ENCODE data around the gene VAT1L.

The VAT1L gene

GRCh38 chr16:77873066-77873465 lies 84.7 kb downstream of the VAT1L start:
- DNase-seq = no peak

GRCh38 chr16:77874347-77874746 lies 86.0 kb downstream of the VAT1L start:
- no peak for DNase-seq

- DNase-seq = no peak
These were observed 88.4 kb downstream of the VAT1L start for GRCh38 chr16:77876776-77877175.

GRCh38 chr16:77877712-77878347 lies 89.5 kb downstream of the VAT1L start:
- DNase-seq = no peak

- DNase-seq = peak; percentile 13
These were observed 93.1 kb downstream of the VAT1L start for GRCh38 chr16:77881355-77882030.

GRCh38 chr16:77882358-77882757 lies 94.0 kb downstream of the VAT1L start:
- DNase-seq = no peak

- DNase-seq = no peak
These were observed 97.4 kb downstream of the VAT1L start for GRCh38 chr16:77885571-77886295.

GRCh38 chr16:77888871-77889270 lies 100.5 kb downstream of the VAT1L start:
- DNase-seq = no peak

GRCh38 chr16:77890075-77890474 lies 101.7 kb downstream of the VAT1L start:
- DNase-seq = no peak

GRCh38 chr16:77894162-77894561 lies 105.8 kb downstream of the VAT1L start:
- DNase-seq = no peak

GRCh38 chr16:77895962-77896361 lies 107.6 kb downstream of the VAT1L start:
- no peak for DNase-seq

GRCh38 chr16:77896415-77897128 lies 108.2 kb downstream of the VAT1L start:
- DNase-seq = peak; percentile 45

- no peak for DNase-seq
These were observed 108.7 kb downstream of the VAT1L start for GRCh38 chr16:77897129-77897437.

GRCh38 chr16:77897831-77898605 lies 109.7 kb downstream of the VAT1L start:
- DNase-seq = no peak

GRCh38 chr16:77898671-77899211 lies 110.4 kb downstream of the VAT1L start:
- DNase-seq = no peak

GRCh38 chr16:77899416-77899815 lies 111.1 kb downstream of the VAT1L start:
- no peak for DNase-seq

- no peak for DNase-seq
These were observed 117.1 kb downstream of the VAT1L start for GRCh38 chr16:77905374-77905920.

GRCh38 chr16:77910021-77910420 lies 121.7 kb downstream of the VAT1L start:
- DNase-seq = no peak

GRCh38 chr16:77912617-77913016 lies 124.3 kb downstream of the VAT1L start:
- DNase-seq = no peak

- no peak for DNase-seq
These were observed 125.4 kb downstream of the VAT1L start for GRCh38 chr16:77913738-77914253.

GRCh38 chr16:77916111-77916510 lies 127.7 kb downstream of the VAT1L start:
- DNase-seq = no peak

- no peak for DNase-seq
These were observed 129.6 kb downstream of the VAT1L start for GRCh38 chr16:77917971-77918370.
